Measurements from ENCODE around the gene ANKDD1B. TPM values are rescaled to one million over a fixed set of nuclear protein-coding genes. Genes with fewer than 3 reads are reported as not detected.

The ANKDD1B gene
- total and polyA plus RNA-seq, 12 donors: 0.04 to 0.37 (median 0.21) TPM; not detected in 6

DNA sequence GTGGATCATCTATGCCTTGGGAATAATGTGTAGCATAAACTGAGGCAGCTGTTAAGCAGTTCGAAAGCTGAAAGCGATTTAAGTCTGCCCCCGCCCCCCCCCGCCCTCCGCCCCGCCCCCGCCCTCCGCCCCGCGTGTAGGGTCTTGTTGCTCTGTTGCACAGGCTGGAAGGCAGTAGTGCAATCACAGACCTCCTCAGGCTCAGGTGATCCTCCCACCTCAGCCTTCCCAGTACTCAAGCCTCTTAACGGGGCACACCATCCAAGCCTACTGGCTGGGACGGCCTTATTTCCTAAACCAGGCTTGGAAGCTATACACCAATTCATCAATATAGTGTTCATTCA lies 945 bp downstream of the ANKDD1B start:
- H3K36me3 ChIP-seq: no peaks in the 10 kb centered on the region
- TF ChIP-seq, protein P1, sequence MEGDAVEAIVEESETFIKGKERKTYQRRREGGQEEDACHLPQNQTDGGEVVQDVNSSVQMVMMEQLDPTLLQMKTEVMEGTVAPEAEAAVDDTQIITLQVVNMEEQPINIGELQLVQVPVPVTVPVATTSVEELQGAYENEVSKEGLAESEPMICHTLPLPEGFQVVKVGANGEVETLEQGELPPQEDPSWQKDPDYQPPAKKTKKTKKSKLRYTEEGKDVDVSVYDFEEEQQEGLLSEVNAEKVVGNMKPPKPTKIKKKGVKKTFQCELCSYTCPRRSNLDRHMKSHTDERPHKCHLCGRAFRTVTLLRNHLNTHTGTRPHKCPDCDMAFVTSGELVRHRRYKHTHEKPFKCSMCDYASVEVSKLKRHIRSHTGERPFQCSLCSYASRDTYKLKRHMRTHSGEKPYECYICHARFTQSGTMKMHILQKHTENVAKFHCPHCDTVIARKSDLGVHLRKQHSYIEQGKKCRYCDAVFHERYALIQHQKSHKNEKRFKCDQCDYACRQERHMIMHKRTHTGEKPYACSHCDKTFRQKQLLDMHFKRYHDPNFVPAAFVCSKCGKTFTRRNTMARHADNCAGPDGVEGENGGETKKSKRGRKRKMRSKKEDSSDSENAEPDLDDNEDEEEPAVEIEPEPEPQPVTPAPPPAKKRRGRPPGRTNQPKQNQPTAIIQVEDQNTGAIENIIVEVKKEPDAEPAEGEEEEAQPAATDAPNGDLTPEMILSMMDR (IDR thresholded peaks at IDR 0.05): no peak
- ATAC-seq: peak in 1 of 8 donors; percentile 37
- 25% methylated on average over 12 of the region's 12 CpGs for WGBS, 2 donors
- H3K4me3 ChIP-seq: peak overlapping the region in 7 of 10 donors; percentile 33 to 69 (median 66)
- DNase-seq: no peak
- H3K27ac ChIP-seq: no peak overlapping the region
- peaks cover 0 to 9% (median 0%) of the 10 kb centered on the region in 7 donors for H3K27me3 ChIP-seq
- H3K9me3 ChIP-seq: no peaks in the 10 kb centered on the region
- H3K4me1 ChIP-seq: peaks cover 0 to 17% (median 11%) of the 10 kb centered on the region in 9 donors
- intact Hi-C loops (cut with DNase I): no loop called here

DNA sequence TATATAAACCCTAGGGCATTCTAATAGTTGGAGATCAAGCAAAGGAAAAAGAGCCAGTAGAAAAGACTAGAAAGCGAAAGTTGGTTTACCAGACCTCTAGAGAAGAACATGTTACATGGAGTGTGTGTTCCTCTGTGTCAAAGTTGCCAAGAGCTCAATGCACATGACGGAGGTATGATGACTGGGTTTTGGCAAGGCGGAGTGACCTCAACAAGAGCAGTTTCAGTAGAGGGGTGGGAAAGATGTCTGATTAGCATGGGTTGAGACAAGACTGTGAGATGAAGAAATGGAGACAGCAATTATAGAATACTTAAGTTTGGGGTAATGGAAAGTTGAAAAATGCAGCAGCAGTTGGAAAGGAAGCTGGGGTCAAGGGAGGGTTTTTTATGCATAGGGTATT lies 1.6 kb downstream of the ANKDD1B start:
- Histone ChIP-seq H3K36me3 (no peaks in the 10 kb centered on the region), H3K27ac (no peak overlapping the region), H3K4me1 (peaks cover 0 to 17% (median 11%) of the 10 kb centered on the region in 9 donors), H3K4me3 (no peak overlapping the region), H3K27me3 (peaks cover 0 to 9% (median 0%) of the 10 kb centered on the region in 7 donors), H3K9me3 (no peaks in the 10 kb centered on the region)
- intact Hi-C loops (cut with DNase I): no loop called here
- no peak for DNase-seq
- no peak for ATAC-seq
- TF ChIP-seq, protein P1 (IDR thresholded peaks at IDR 0.05): no peak
- WGBS, 2 donors: 95% methylated on average over 3 of the region's 3 CpGs

DNA sequence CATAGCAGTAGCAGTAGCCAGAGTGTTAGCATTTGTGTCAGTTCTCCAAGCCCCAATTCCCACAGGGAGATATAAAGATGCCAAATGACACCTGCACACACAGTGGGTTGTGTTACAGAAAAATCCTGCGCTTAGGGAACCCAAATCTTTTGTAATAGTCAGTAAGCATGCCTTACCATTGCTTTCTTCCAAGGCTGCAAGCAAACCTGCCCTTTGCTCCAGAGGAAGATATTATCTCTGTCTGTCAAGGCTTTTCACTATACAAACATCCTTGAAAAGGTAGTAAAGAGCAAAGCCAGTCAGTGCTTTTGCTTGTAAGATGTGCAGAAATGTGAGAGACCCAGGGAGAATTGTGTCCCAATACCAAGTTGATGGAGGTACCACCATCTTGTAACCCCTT lies 2.9 kb downstream of the ANKDD1B start:
- DNase-seq: no peak
- ATAC-seq: no peak
- WGBS, 2 donors: 88 to 98% methylated on average over 1 of the region's 1 CpG
- intact Hi-C loops (cut with DNase I): no loop called here
- TF ChIP-seq, protein P1 (IDR thresholded peaks at IDR 0.05): no peak
- Histone ChIP-seq H3K27ac (no peak overlapping the region), H3K4me1 (peaks cover 0 to 17% (median 11%) of the 10 kb centered on the region in 9 donors), H3K36me3 (no peaks in the 10 kb centered on the region), H3K4me3 (no peak overlapping the region), H3K9me3 (no peaks in the 10 kb centered on the region), H3K27me3 (peaks cover 0 to 9% (median 0%) of the 10 kb centered on the region in 7 donors)

DNA sequence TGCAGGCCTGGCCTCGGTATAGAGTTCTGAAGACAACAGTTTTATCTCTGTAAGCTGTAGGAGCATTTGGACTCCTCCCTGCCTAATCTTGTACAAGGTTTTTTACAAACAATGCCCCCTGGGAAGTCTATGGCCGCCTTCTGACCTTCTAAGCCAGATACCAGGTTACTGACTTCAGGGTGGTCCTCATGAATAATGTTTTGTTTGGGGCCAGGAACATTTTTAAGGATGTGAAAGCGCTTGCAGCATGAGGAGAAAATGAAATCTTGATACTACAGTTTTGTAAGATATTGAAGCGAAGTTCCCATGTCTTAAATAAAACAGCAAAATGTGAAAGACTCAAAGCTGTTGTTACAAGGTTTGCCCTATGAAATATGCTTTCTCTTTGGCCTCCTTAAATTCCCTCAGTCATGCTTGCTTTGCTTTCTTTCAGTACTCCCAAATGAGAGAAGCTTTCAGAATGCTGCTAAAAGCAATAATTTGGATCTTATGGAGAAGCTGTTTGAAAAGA lies 5.2 kb downstream of the ANKDD1B start:
- 64 to 68% methylated on average over 4 of the region's 4 CpGs for WGBS, 2 donors
- peaks cover 0 to 5% (median 0%) of the 10 kb centered on the region in 7 donors for H3K27me3 ChIP-seq
- intact Hi-C loops (cut with DNase I): no loop called here
- no peak overlapping the region for H3K4me3 ChIP-seq
- TF ChIP-seq, protein P1 (IDR thresholded peaks at IDR 0.05): no peak
- DNase-seq (no peak), ATAC-seq (no peak)
- H3K36me3 ChIP-seq: no peaks in the 10 kb centered on the region
- no peak overlapping the region for H3K27ac ChIP-seq
- H3K9me3 ChIP-seq: no peaks in the 10 kb centered on the region
- peaks cover 0 to 7% (median under 1%) of the 10 kb centered on the region in 9 donors for H3K4me1 ChIP-seq
